HUDEP-2 (cell line): ENCODE data around the gene C22orf39.
A peak's percentile ranks its signal among the peaks of the same experiment; 100 is the strongest.

Source experiments
- DNase-seq, 76 experiments: peaks; one replicate each; lab custom pipeline; 2025; ENCODE audit not compliant: unreplicated experiment in 76 of 76; lab: John Stamatoyannopoulos, UW

The C22orf39 gene

GRCh38 chr22:19478045-19478900 is 30.8 kb upstream of the C22orf39 start:
- peak in 1 of 76 experiments; percentile 29 for DNase-seq

- DNase-seq = peak in 1 of 76 experiments; percentile 12
These were observed 30.0 kb upstream of the C22orf39 start for GRCh38 chr22:19477321-19478044.

GRCh38 chr22:19476023-19476422 is 28.5 kb upstream of the C22orf39 start:
- DNase-seq = no peak

GRCh38 chr22:19473578-19473977 is 26.1 kb upstream of the C22orf39 start:
- DNase-seq = peak in 2 of 76 experiments; percentile 2 to 7

- DNase-seq = no peak
These were observed 24.7 kb upstream of the C22orf39 start for GRCh38 chr22:19472233-19472632.

- no peak for DNase-seq
These were observed 24.1 kb upstream of the C22orf39 start for GRCh38 chr22:19471572-19471971.

GRCh38 chr22:19470010-19470409 is 22.5 kb upstream of the C22orf39 start:
- DNase-seq = no peak

- no peak for DNase-seq
These were observed 21.9 kb upstream of the C22orf39 start for GRCh38 chr22:19469421-19469820.

- no peak for DNase-seq
These were observed 20.4 kb upstream of the C22orf39 start for GRCh38 chr22:19467912-19468311.

GRCh38 chr22:19466848-19467752 is 19.6 kb upstream of the C22orf39 start:
- peak in 6 of 76 experiments; percentile 9 to 37 (median 22) for DNase-seq

GRCh38 chr22:19466126-19466716 is 18.7 kb upstream of the C22orf39 start:
- DNase-seq = no peak

GRCh38 chr22:19464975-19465374 is 17.5 kb upstream of the C22orf39 start:
- DNase-seq = no peak

GRCh38 chr22:19464546-19464945 is 17.0 kb upstream of the C22orf39 start:
- no peak for DNase-seq

GRCh38 chr22:19463491-19464469 is 16.3 kb upstream of the C22orf39 start:
- peak in 10 of 76 experiments; percentile 4 to 62 (median 22) for DNase-seq

- DNase-seq = no peak
These were observed 15.5 kb upstream of the C22orf39 start for GRCh38 chr22:19463008-19463407.

- DNase-seq = no peak
These were observed 14.0 kb upstream of the C22orf39 start for GRCh38 chr22:19461506-19461905.

GRCh38 chr22:19460036-19460435 is 12.5 kb upstream of the C22orf39 start:
- no peak for DNase-seq

GRCh38 chr22:19457828-19458428 is 10.4 kb upstream of the C22orf39 start:
- DNase-seq = no peak

GRCh38 chr22:19456541-19456940 is 9.0 kb upstream of the C22orf39 start:
- DNase-seq = no peak
